HepG2 (cell line): ENCODE results near the gene TUBB. TPM values are rescaled to one million over a fixed set of nuclear protein-coding genes. Genes with fewer than 3 reads are reported as not detected.

Experiments used
- DMAP1 ChIP-seq: IDR thresholded peaks from 2 replicates; pipeline ENCODE4 v1.6.1; 2016
- FOXA3 ChIP-seq: IDR thresholded peaks from 2 replicates; pipeline ENCODE4 v1.6.1; 2016; ENCODE audit warnings: missing genetic modification reagents, missing compliant biosample characterization
- GRHL1 ChIP-seq: sonication (generic); formaldehyde crosslinking; conservative IDR thresholded peaks from 2 replicates; pipeline ENCODE4 v1.8.0; 2022; ENCODE audit warnings: missing genetic modification reagents
- HDAC6 ChIP-seq: fragments of 200-600 bp; sonication (generic); IDR thresholded peaks from 2 replicates; pipeline ENCODE4 v1.7.0; 2017; ENCODE audit warnings: mild to moderate bottlenecking, antibody characterized with exemption, low read length, low read depth
- ISL2 ChIP-seq: sonication (generic); formaldehyde crosslinking; IDR thresholded peaks from 2 replicates; pipeline ENCODE4 v1.5.0; 2020; ENCODE audit warnings: missing genetic modification reagents
- KAT7 ChIP-seq: IDR thresholded peaks from 2 replicates; pipeline ENCODE4 v1.6.1; 2018; ENCODE audit warnings: borderline replicate concordance, missing compliant biosample characterization
- KDM1A ChIP-seq: IDR thresholded peaks from 2 replicates; pipeline ENCODE4 v1.6.1; 2016; ENCODE audit warnings: missing compliant biosample characterization
- KDM4B ChIP-seq: sonication (generic); formaldehyde crosslinking; IDR thresholded peaks from 2 replicates; pipeline ENCODE4 v1.4.0; 2020; ENCODE audit warnings: missing genetic modification reagents
- MYNN ChIP-seq: sonication (generic); formaldehyde crosslinking; IDR thresholded peaks from 2 replicates; pipeline ENCODE4 v1.4.0; 2020; ENCODE audit warnings: mild to moderate bottlenecking, low read depth, missing genetic modification reagents
- NFKBIZ ChIP-seq: IDR thresholded peaks from 2 replicates; pipeline ENCODE4 v1.6.1; 2018; ENCODE audit warnings: missing genetic modification reagents, missing compliant biosample characterization
- NR2F2 ChIP-seq: IDR thresholded peaks from 2 replicates; pipeline ENCODE4 v1.6.1; 2012; ENCODE audit warnings: low read depth, inconsistent platforms, borderline replicate concordance
- RBFOX2 ChIP-seq: fragments of 200-400 bp; formaldehyde crosslinking; IDR thresholded peaks from 2 replicates; pipeline ENCODE4 v1.6.1; 2017; ENCODE audit warnings: low read depth, mild to moderate bottlenecking, low read length
- TAF1 ChIP-seq: sonication (generic); formaldehyde crosslinking; IDR thresholded peaks from 2 replicates; pipeline ENCODE4 v1.4.0; 2020; ENCODE audit warnings: missing genetic modification reagents
- ZNF512B ChIP-seq: sonication (generic); formaldehyde crosslinking; IDR thresholded peaks from 2 replicates; pipeline ENCODE4 v1.5.1; 2020; ENCODE audit warnings: missing genetic modification reagents, mild to moderate bottlenecking, borderline replicate concordance
- ZNF567 ChIP-seq: sonication (generic); formaldehyde crosslinking; IDR thresholded peaks from 2 replicates; pipeline ENCODE4 v1.8.1; 2023; ENCODE audit warnings: mild to moderate bottlenecking, missing genetic modification reagents, borderline replicate concordance
- ZNF597 ChIP-seq: sonication (generic); formaldehyde crosslinking; IDR thresholded peaks from 2 replicates; pipeline ENCODE4 v1.5.0; 2020; ENCODE audit warnings: missing genetic modification reagents
- ZNF605 ChIP-seq: sonication (generic); formaldehyde crosslinking; IDR thresholded peaks from 2 replicates; pipeline ENCODE4 v1.8.0; 2022; ENCODE audit warnings: mild to moderate bottlenecking, missing genetic modification reagents
- ZNF616 ChIP-seq: sonication (generic); formaldehyde crosslinking; IDR thresholded peaks from 2 replicates; pipeline ENCODE4 v1.5.0; 2020; ENCODE audit warnings: low read depth, mild to moderate bottlenecking, missing genetic modification reagents
- ZNF747 ChIP-seq: sonication (generic); formaldehyde crosslinking; IDR thresholded peaks from 2 replicates; pipeline ENCODE4 v1.8.1; 2023; ENCODE audit warnings: missing genetic modification reagents, mild to moderate bottlenecking, borderline replicate concordance
- polyA plus RNA-seq, 8 experiments: library from polyadenylated mRNA; depleted of rRNA in 3 of 8; stranded (reverse) in 7 of 8; unstranded in 1 of 8; fragments of >200 nt; fragmentation: Illumina TruSeq in 4 of 8; extraction: Trizol in 4 of 8; gene quantifications; 2 replicates each; pipeline versions ENCODE4 v1.2.1 to v1.2.3, GENCODE V29; 2011 to 2016; ENCODE audit warnings: low read depth in 4 of 8, missing spikeins in 1 of 8, mixed read lengths in 1 of 8; ENCODE audit not compliant: insufficient read depth in 1 of 8
- total RNA-seq, 5 experiments: library from RNA; depleted of rRNA; stranded (reverse); fragments of >200 nt; fragmentation: Illumina TruSeq; extraction: Trizol; gene quantifications; 2 replicates each; pipeline ENCODE4 v1.2.3, GENCODE V29; 2016; ENCODE audit warnings: low read depth in 1 of 5
- TF ChIP-seq, protein P1 (sequence below): sonication (generic); formaldehyde crosslinking; IDR thresholded peaks from 2 replicates; pipeline ENCODE4 v1.4.0; 2020; ENCODE audit warnings: mild to moderate bottlenecking, missing genetic modification reagents
- TF ChIP-seq, protein P2 (sequence below): IDR thresholded peaks from 2 replicates; pipeline ENCODE4 v1.6.1; 2016; ENCODE audit warnings: missing compliant biosample characterization, missing genetic modification reagents, borderline replicate concordance
- TF ChIP-seq, protein P3 (sequence below): sonication (generic); formaldehyde crosslinking; IDR thresholded peaks from 2 replicates; pipeline ENCODE4 v1.8.0; 2022; ENCODE audit warnings: mild to moderate bottlenecking, missing genetic modification reagents

TUBB gene
- total and polyA plus RNA-seq, 2 of the 13 experiments (the other 11 are each of a cell fraction or from before 2014, with no cell fraction given): 911 to 1,163 TPM

GRCh38 chr6:30686908-30687658 lies 33.1 kb upstream of the TUBB start (continued):
- no peak for TF ChIP-seq GRHL1
- TF ChIP-seq, protein P1, sequence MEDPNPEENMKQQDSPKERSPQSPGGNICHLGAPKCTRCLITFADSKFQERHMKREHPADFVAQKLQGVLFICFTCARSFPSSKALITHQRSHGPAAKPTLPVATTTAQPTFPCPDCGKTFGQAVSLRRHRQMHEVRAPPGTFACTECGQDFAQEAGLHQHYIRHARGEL (CRISPR knock-in tag): no peak
- no peak for TF ChIP-seq ZNF616 (CRISPR knock-in tag)
- no peak for TF ChIP-seq FOXA3 (CRISPR knock-in tag)
- no peak for TF ChIP-seq NFKBIZ (CRISPR knock-in tag)
- TF ChIP-seq, protein P2, sequence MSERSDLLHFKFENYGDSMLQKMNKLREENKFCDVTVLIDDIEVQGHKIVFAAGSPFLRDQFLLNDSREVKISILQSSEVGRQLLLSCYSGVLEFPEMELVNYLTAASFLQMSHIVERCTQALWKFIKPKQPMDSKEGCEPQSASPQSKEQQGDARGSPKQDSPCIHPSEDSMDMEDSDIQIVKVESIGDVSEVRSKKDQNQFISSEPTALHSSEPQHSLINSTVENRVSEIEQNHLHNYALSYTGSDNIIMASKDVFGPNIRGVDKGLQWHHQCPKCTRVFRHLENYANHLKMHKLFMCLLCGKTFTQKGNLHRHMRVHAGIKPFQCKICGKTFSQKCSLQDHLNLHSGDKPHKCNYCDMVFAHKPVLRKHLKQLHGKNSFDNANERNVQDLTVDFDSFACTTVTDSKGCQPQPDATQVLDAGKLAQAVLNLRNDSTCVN (CRISPR knock-in tag): 0 out of 2 replicates have a peak, but pooled peaks have one; percentile 25
- no peak; the same call in 1 of the 2 replicates for TF ChIP-seq ZNF747 (CRISPR knock-in tag)
- TF ChIP-seq KAT7 (CRISPR knock-in tag): peak; percentile 35; the same call in 1 of the 2 replicates
- peak; percentile 69; the same call in 1 of the 2 replicates for TF ChIP-seq DMAP1
- TF ChIP-seq ZNF567 (CRISPR knock-in tag): no peak
- no peak for TF ChIP-seq MYNN
- TF ChIP-seq KDM4B: no peak; the same call in 1 of the 2 replicates
- TF ChIP-seq KDM1A (CRISPR knock-in tag): no peak
- TF ChIP-seq, protein P3, sequence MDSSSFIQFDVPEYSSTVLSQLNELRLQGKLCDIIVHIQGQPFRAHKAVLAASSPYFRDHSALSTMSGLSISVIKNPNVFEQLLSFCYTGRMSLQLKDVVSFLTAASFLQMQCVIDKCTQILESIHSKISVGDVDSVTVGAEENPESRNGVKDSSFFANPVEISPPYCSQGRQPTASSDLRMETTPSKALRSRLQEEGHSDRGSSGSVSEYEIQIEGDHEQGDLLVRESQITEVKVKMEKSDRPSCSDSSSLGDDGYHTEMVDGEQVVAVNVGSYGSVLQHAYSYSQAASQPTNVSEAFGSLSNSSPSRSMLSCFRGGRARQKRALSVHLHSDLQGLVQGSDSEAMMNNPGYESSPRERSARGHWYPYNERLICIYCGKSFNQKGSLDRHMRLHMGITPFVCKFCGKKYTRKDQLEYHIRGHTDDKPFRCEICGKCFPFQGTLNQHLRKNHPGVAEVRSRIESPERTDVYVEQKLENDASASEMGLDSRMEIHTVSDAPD (CRISPR knock-in tag): no peak
- peak; percentile 49; the same call in 1 of the 2 replicates for TF ChIP-seq TAF1 (CRISPR knock-in tag)
- TF ChIP-seq NR2F2: no peak
- no peak for TF ChIP-seq ISL2 (CRISPR knock-in tag)
- no peak for TF ChIP-seq HDAC6
- peak; percentile 59 for TF ChIP-seq RBFOX2
- no peak for TF ChIP-seq ZNF597 (CRISPR knock-in tag)
- TF ChIP-seq ZNF605: no peak
- TF ChIP-seq ZNF512B (CRISPR knock-in tag): no peak
